ENCODE measurements around the gene NRCAM.
"Not testable (repeated sequence)": the region's sequence is repeated elsewhere in the genome, so short reads cannot be mapped to it uniquely, and the experiment has no call there.

The NRCAM gene

GRCh38 chr7:108261560-108262255, 194.5 kb downstream of the NRCAM start:
- Histone ChIP-seq H3K36me3 (ENCODE audit: control insufficient read depth, insufficient read depth, low read length) (no peaks in the 10 kb centered on the region), H3K4me1 (ENCODE audit: control insufficient read depth, insufficient read depth, low read length) (no peaks in the 10 kb centered on the region), H3K4me3 (ENCODE audit: low read depth, low read length) (no peak overlapping the region), H3K9ac (ENCODE audit: low read depth, low read length) (no peak overlapping the region), H3K27me3 (ENCODE audit: control insufficient read depth, insufficient read depth, low read length) (no peaks in the 10 kb centered on the region), H3K9me3 (ENCODE audit: control insufficient read depth, insufficient read depth, low read length) (no peaks in the 10 kb centered on the region)

- H3K4me1 ChIP-seq (ENCODE audit: control insufficient read depth, insufficient read depth, low read length); H3K9ac ChIP-seq (ENCODE audit: low read depth, low read length); H3K9me3 ChIP-seq (ENCODE audit: control insufficient read depth, insufficient read depth, low read length); H3K27me3 ChIP-seq (ENCODE audit: control insufficient read depth, insufficient read depth, low read length); H3K36me3 ChIP-seq (ENCODE audit: control insufficient read depth, insufficient read depth, low read length); H3K4me3 ChIP-seq (ENCODE audit: low read depth, low read length): not testable (repeated sequence)
Observed at GRCh38 chr7:108259447-108259846, 196.8 kb downstream of the NRCAM start.

- Histone ChIP-seq H3K9me3 (ENCODE audit: control insufficient read depth, insufficient read depth, low read length) (no peaks in the 10 kb centered on the region), H3K27me3 (ENCODE audit: control insufficient read depth, insufficient read depth, low read length) (no peaks in the 10 kb centered on the region), H3K9ac (ENCODE audit: low read depth, low read length) (no peak overlapping the region), H3K4me1 (ENCODE audit: control insufficient read depth, insufficient read depth, low read length) (no peaks in the 10 kb centered on the region), H3K4me3 (ENCODE audit: low read depth, low read length) (no peak overlapping the region), H3K36me3 (ENCODE audit: control insufficient read depth, insufficient read depth, low read length) (no peaks in the 10 kb centered on the region)
Observed at GRCh38 chr7:108257954-108258353, 198.3 kb downstream of the NRCAM start.

- Histone ChIP-seq H3K4me1 (ENCODE audit: control insufficient read depth, insufficient read depth, low read length) (no peaks in the 10 kb centered on the region), H3K4me3 (ENCODE audit: low read depth, low read length) (no peak overlapping the region), H3K9ac (ENCODE audit: low read depth, low read length) (no peak overlapping the region), H3K36me3 (ENCODE audit: control insufficient read depth, insufficient read depth, low read length) (no peaks in the 10 kb centered on the region), H3K27me3 (ENCODE audit: control insufficient read depth, insufficient read depth, low read length) (no peaks in the 10 kb centered on the region), H3K9me3 (ENCODE audit: control insufficient read depth, insufficient read depth, low read length) (no peaks in the 10 kb centered on the region)
Observed at GRCh38 chr7:108254259-108254658, 202.0 kb downstream of the NRCAM start.

- no peaks in the 10 kb centered on the region for H3K27me3 ChIP-seq (ENCODE audit: control insufficient read depth, insufficient read depth, low read length)
- H3K4me1 ChIP-seq (ENCODE audit: control insufficient read depth, insufficient read depth, low read length), result no peaks in the 10 kb centered on the region
- no peaks in the 10 kb centered on the region for H3K36me3 ChIP-seq (ENCODE audit: control insufficient read depth, insufficient read depth, low read length)
- no peak overlapping the region for H3K4me3 ChIP-seq (ENCODE audit: low read depth, low read length)
- H3K9me3 ChIP-seq (ENCODE audit: control insufficient read depth, insufficient read depth, low read length), result no peaks in the 10 kb centered on the region
- H3K9ac ChIP-seq (ENCODE audit: low read depth, low read length), result no peak overlapping the region
Observed at GRCh38 chr7:108253275-108254044, 202.8 kb downstream of the NRCAM start.

- Histone ChIP-seq H3K4me1 (ENCODE audit: control insufficient read depth, insufficient read depth, low read length) (no peaks in the 10 kb centered on the region), H3K36me3 (ENCODE audit: control insufficient read depth, insufficient read depth, low read length) (no peaks in the 10 kb centered on the region), H3K9me3 (ENCODE audit: control insufficient read depth, insufficient read depth, low read length) (no peaks in the 10 kb centered on the region), H3K4me3 (ENCODE audit: low read depth, low read length) (no peak overlapping the region), H3K27me3 (ENCODE audit: control insufficient read depth, insufficient read depth, low read length) (no peaks in the 10 kb centered on the region), H3K9ac (ENCODE audit: low read depth, low read length) (no peak overlapping the region)
Observed at GRCh38 chr7:108252177-108252576, 204.1 kb downstream of the NRCAM start.

GRCh38 chr7:108251700-108252099, 204.5 kb downstream of the NRCAM start:
- Histone ChIP-seq H3K4me3 (ENCODE audit: low read depth, low read length) (no peak overlapping the region), H3K4me1 (ENCODE audit: control insufficient read depth, insufficient read depth, low read length) (no peaks in the 10 kb centered on the region), H3K36me3 (ENCODE audit: control insufficient read depth, insufficient read depth, low read length) (no peaks in the 10 kb centered on the region), H3K9me3 (ENCODE audit: control insufficient read depth, insufficient read depth, low read length) (no peaks in the 10 kb centered on the region), H3K27me3 (ENCODE audit: control insufficient read depth, insufficient read depth, low read length) (no peaks in the 10 kb centered on the region), H3K9ac (ENCODE audit: low read depth, low read length) (no peak overlapping the region)

- H3K4me3 ChIP-seq (ENCODE audit: low read depth, low read length), result no peak overlapping the region
- no peaks in the 10 kb centered on the region for H3K36me3 ChIP-seq (ENCODE audit: control insufficient read depth, insufficient read depth, low read length)
- no peaks in the 10 kb centered on the region for H3K9me3 ChIP-seq (ENCODE audit: control insufficient read depth, insufficient read depth, low read length)
- H3K9ac ChIP-seq (ENCODE audit: low read depth, low read length), result no peak overlapping the region
- H3K27me3 ChIP-seq (ENCODE audit: control insufficient read depth, insufficient read depth, low read length), result no peaks in the 10 kb centered on the region
- H3K4me1 ChIP-seq (ENCODE audit: control insufficient read depth, insufficient read depth, low read length), result peaks cover 6% of the 10 kb centered on the region
Observed at GRCh38 chr7:108249453-108249852, 206.8 kb downstream of the NRCAM start.

- Histone ChIP-seq H3K4me1 (ENCODE audit: control insufficient read depth, insufficient read depth, low read length) (peaks cover 6% of the 10 kb centered on the region), H3K9ac (ENCODE audit: low read depth, low read length) (no peak overlapping the region)
Observed at GRCh38 chr7:108248821-108249220, 207.4 kb downstream of the NRCAM start.

GRCh38 chr7:108248418-108248817, 207.8 kb downstream of the NRCAM start:
- no peak overlapping the region for H3K4me3 ChIP-seq (ENCODE audit: low read depth, low read length)
- H3K9ac ChIP-seq (ENCODE audit: low read depth, low read length), result no peak overlapping the region
- H3K27me3 ChIP-seq (ENCODE audit: control insufficient read depth, insufficient read depth, low read length), result no peaks in the 10 kb centered on the region
- H3K9me3 ChIP-seq (ENCODE audit: control insufficient read depth, insufficient read depth, low read length), result no peaks in the 10 kb centered on the region
- H3K4me1 ChIP-seq (ENCODE audit: control insufficient read depth, insufficient read depth, low read length), result peaks cover 6% of the 10 kb centered on the region
- no peaks in the 10 kb centered on the region for H3K36me3 ChIP-seq (ENCODE audit: control insufficient read depth, insufficient read depth, low read length)

More at GRCh38 chr7:108248821-108249220, 207.4 kb downstream of the NRCAM start:
- H3K4me3 ChIP-seq (ENCODE audit: low read depth, low read length), result no peak overlapping the region
- no peaks in the 10 kb centered on the region for H3K9me3 ChIP-seq (ENCODE audit: control insufficient read depth, insufficient read depth, low read length)
- no peaks in the 10 kb centered on the region for H3K36me3 ChIP-seq (ENCODE audit: control insufficient read depth, insufficient read depth, low read length)
- no peaks in the 10 kb centered on the region for H3K27me3 ChIP-seq (ENCODE audit: control insufficient read depth, insufficient read depth, low read length)

- Histone ChIP-seq H3K9ac (ENCODE audit: low read depth, low read length) (no peak overlapping the region), H3K27me3 (ENCODE audit: control insufficient read depth, insufficient read depth, low read length) (no peaks in the 10 kb centered on the region), H3K36me3 (ENCODE audit: control insufficient read depth, insufficient read depth, low read length) (no peaks in the 10 kb centered on the region), H3K4me3 (ENCODE audit: low read depth, low read length) (no peak overlapping the region), H3K9me3 (ENCODE audit: control insufficient read depth, insufficient read depth, low read length) (no peaks in the 10 kb centered on the region), H3K4me1 (ENCODE audit: control insufficient read depth, insufficient read depth, low read length) (peaks cover 6% of the 10 kb centered on the region)
Observed at GRCh38 chr7:108247614-108248013, 208.6 kb downstream of the NRCAM start.

- Histone ChIP-seq H3K27me3 (ENCODE audit: control insufficient read depth, insufficient read depth, low read length) (no peaks in the 10 kb centered on the region), H3K9me3 (ENCODE audit: control insufficient read depth, insufficient read depth, low read length) (no peaks in the 10 kb centered on the region), H3K4me1 (ENCODE audit: control insufficient read depth, insufficient read depth, low read length) (peaks cover 6% of the 10 kb centered on the region), H3K36me3 (ENCODE audit: control insufficient read depth, insufficient read depth, low read length) (no peaks in the 10 kb centered on the region), H3K4me3 (ENCODE audit: low read depth, low read length) (no peak overlapping the region), H3K9ac (ENCODE audit: low read depth, low read length) (no peak overlapping the region)
Observed at GRCh38 chr7:108246227-108246837, 209.9 kb downstream of the NRCAM start.

Measured in iPS-15b (cell line).